NCI-H345 (cell line): ENCODE measurements around the gene LCMT1.
"Not testable (repeated sequence)": the region's sequence is repeated elsewhere in the genome, so short reads cannot be mapped to it uniquely, and the experiment has no call there.

Experiments used
- DNase-seq: peaks from one replicate; lab custom pipeline; 2025; lab: John Stamatoyannopoulos, UW

The LCMT1 gene

DNA sequence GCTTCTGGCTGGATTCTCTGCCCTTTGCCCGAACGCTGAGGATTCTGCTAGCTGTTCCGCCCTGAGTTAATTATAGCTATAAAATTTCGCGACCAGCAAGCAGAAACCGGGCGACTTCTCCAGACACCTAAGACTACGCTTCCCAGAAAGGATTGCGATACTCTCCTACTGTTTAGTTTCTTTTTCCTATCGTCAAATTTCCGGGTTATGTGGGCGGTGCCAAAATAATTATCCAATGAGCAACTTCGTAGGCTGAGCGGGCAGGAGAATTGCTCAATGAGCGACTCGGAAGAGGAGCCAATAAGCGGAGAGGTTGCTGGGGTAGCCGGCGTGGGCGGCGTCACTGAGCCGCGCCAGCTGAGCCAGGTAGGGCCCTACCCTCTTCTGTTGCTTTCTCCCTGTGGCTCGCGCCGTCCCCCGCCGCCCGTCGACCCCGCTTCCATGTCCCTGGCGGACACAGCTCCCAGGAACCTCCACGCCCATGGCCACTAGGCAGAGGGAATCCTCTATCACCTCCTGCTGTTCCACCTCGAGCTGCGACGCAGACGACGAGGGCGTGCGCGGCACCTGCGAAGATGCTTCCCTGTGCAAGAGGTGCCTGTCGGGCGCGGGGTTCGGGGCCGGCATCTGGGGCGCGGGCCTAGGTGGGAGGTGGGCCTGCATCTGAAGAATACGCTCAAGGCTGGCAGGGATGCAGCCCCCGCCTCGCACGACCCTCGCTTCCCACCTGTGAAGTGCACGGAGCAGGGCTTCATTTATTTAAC is at the start of gene LCMT1:
LCMT1 (plus strand) TSS at position 340 of the 764 bp plus-strand sequence; CDS start at position 482, 142 bp downstream.
- peak; percentile 99 for DNase-seq

DNA sequence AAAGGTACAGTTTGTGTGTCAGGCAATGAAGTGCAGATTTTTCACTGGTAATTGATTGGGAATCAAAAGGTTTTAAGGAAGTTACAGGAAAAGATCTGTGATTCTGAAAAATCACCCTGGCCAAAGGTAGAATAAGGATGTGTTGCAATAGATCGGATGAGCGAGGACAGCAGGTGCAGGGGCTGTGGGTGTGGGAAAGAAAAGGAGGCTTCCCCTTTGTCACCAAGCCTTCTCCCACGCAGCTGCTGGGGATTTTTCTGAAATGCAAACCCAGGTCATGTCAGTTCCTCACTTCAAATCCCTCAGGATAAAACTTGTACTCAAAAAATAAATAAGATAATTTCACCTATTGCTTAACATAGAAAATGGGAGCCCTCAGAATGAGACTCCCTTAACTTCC is 48.4 kb upstream of the LCMT1 start:
- DNase-seq, result no peak

DNA sequence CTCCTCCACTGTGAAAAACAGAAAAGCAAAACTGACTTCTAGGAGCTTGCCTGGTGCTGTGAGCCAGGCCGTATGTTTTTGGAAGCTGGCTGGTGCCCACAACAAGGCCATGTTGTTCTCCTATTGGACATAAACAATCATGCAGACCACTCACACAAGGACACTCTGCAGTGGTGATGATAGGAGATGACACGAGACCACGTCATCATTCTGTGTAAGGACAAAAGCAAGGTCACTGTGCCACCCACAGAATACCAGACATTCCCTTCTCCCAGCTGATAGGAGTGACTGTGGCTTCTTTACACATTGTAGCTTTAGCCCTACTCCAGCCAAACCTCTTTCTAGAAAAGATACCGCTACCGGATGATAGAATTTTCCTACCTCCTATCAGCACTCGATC is 47.7 kb upstream of the LCMT1 start:
- DNase-seq, result no peak

DNA sequence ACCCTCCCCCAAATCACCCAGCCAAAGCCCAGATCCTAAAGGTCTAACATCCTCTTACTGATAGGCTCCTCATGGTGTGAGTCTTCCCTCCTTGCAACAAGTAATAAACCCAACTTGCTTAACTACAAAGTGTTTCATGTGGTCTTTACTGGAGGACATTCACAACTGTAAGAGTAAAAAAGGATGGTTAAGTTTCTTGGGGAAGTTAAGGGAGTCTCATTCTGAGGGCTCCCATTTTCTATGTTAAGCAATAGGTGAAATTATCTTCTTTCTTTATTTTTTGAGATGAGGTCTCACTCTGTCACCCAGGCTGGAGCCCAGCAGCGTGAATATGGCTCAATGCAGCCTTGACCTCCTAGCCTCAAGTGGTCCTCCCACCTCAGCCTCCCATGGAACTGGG is 47.3 kb upstream of the LCMT1 start:
- not testable (repeated sequence) for DNase-seq

DNA sequence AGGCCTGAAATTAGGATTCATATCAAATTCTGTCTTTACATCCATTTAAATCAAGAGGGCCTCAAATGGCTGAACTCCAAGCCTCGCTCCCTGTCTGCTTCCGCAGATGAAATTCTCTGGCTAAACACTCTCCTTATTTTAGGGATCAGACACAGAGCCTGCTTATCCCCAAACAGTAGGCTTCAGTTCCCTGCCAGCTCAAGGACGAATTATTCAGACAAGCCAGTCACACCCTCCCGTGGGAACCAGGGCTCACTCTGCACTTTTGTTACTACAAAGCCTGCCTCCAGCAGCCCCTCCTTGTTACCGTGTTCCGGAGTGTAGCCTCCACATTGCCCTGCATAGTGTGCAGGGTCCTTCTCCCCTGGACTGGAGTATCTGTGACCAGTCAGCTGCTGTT is 46.6 kb upstream of the LCMT1 start:
- DNase-seq, result no peak

DNA sequence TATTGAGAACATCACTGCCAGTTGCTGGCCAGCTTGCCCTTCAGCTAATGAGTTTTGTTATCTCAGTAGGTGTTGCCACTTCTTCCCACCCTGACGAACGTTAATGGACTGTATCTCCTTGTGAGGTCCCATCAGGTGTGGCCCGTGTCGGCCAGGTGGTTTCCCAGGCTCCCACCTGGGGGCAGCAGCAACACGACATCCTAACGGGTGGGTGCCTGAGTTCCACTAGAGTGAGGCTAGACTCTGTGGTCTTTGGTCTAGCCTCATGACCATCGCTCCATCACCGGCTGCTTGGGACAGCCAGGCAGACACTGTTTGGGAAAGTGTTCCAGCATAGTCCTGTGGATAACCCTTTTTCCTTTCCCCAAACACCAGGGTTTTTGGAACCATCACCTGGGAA is 45.6 kb upstream of the LCMT1 start:
- no peak for DNase-seq

DNA sequence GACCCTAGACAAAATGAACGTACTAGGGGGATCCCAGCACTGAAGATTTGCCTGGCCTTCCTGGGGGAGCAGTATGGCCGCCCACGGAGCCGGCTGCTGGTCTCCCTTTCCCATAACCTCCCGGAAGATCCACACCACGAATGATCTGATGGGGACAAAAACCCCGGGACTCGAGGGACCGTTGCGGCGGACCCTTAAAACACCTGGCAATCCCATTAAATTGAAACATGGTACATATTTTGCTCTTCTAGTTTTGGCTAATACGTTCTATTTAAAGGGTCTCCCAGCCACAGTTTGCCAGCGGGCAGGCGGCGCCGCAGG is 45.2 kb upstream of the LCMT1 start:
- DNase-seq, result no peak

DNA sequence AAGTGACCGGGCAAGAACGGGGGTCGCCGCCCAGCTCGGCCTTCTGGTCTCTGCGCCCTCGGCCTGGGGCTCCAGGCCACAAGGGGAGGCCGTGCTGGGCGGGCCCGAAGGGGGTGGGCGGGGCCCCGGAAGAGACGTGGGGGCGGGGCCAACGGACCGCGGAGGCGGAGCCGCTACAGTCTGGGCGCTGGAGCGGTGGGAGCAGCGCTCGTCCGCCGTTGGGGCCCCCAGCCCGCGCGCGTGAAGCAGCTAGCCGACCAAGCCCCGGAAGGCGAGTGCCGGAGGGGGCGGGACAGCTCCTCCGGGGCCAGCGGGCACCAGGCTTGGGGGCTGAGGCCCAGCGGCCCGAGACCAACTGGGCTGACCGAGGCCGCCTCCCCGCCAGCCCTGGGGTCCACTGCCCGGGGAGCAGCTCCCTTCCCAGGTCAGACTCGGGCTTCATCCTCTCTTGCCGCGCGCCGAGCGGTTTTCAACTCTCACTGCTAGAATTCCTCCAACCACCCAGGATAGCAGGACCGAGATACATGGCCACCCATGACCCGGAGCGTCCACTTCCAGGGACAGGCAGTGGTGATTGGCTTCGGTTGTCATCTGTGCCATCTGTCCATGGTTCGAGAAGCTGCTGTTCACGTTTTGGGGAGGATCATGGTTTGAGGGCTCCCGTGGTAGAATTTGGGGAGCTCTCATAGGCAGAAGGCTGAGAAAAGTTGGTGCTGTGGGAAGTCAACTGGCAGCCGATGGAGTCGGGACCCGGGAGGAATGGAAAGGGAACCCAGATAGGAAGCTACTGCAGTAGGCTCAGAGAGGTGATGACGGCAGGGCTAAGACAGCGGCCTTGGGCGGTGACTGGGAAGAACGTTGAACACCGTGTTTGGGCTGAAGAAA is 44.6 kb upstream of the LCMT1 start:
- DNase-seq, result peak; percentile 82

DNA sequence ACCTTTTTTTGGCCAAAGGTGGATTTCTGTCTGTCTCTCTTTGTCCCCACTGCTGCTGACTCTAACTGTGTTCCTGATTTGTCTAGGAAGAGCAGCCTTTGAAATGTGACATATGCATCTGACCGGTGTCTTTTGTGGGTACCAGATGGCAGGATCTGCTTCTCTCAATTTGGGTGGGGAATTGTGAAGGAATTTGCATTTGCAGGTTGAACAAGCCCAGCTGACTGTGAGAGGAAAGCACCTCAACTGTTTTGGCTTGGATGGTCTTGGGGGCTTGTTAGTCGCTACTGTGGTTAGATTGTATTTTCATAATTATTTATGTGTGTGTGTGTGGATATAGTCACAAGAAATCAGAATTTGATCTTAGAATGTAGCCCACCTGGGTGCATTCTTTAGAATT is 37.7 kb upstream of the LCMT1 start:
- no peak for DNase-seq

DNA sequence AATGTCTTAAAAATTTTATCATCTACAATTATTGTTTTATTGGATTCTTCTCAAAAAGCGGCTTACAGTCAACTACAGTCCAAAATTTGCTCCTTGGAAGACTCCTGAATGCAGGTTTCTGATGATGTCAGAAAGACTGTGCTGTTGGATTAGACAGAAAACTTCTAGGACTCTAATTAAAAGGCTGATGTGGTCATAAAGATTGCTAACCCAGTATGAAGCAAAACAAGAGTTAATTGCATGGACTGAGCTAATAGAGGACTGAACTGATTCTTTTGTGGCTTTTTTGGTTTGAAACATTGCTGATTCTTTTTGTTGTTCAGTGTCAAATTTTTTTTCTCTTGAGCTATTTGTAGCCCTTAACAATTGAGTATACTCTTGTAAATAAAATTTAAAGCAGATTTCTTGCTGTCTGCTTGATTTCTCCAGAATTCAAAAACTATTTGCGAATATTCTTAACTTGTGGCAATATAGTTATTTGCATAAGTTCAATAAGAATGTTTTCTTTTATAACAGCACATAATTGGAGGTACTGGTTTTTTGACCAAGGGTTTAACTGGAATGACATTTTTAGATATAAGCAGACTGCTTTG is 33.1 kb upstream of the LCMT1 start:
- DNase-seq, result no peak

DNA sequence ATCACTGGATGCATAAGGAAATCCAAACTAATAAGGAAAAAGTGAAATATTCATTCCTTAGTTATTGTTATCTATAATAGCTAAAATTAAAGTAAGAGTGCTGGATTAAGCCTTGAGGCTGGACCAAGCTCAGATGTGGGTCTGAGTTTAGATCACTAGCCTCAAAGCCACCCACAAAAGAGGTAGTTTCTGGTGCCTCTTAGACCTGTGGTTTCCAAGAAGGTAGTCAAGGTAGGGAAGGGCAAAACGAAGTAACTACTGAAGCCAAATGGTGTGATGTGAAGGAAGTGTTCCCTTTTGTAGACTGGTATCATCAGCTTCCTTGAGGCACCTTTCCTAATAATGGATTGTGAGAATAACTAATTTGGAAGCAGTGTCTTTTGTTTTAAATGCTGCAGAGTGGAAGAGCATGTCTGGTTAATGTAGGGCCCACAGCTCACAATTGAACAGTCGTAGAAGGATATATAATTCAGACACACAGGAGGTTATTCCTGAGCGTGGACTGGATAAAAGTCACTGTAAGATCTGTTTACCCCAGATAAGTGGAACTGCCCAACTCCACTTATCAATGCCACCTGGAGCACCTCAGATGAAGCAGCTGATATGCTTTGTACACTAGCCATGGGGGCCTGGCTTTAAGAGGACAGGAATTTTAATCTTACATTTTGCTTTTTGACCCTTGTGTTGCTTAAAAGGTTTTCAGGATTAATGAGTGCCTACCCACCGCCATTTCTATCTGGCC is 31.7 kb upstream of the LCMT1 start:
- no peak for DNase-seq

DNA sequence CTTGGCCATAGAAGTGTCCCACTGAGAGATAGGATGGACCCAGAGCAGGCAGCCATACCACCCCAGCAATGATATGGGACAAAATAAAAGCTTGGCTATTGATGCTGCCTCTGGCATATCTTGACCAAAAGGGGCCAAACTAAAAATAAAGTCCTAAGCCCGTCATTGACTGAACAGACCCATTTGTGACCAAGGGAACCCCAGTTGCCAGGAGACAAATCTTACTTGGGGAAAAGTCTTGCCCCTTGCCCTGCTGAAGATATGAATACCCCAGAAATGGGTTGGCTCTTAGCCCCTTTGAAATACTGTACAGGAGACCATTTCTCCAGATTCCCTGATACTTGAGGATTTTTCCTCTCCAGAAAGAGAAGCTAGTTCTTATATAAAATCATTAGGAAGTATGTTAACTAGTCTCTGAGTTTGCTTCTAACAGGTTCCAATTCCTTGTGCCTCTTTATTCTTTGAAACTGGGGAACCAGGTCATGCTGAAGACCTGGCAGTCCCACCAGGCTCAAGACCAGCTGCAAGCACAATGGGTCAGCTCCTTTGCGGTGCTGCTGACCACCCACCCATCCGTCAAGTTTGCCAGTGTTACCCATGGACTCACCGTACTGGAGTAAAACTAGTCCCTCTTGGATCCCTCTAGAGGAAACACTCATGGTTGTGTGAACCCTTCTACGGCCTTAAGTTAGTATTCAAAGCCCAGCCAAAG is 31.0 kb upstream of the LCMT1 start:
- DNase-seq, result no peak

DNA sequence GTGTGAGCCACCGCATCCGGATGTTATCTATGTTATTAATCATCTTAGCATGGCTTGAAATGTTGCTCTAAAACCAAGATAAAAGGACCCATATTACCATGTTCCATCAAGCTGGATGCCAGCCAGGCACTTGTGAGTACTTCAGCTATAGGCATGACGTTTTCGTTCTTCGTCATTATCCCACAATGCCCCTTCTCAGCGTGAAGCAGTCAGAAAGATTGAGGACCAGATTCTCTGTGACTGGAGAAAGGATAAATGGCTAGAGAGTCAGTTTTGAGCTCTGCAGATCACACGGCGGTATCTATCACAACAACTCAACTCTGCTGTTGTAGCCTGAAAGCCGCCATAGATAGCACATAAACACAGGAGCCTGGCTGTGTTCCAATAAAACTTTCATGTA is 29.8 kb upstream of the LCMT1 start:
- no peak for DNase-seq

DNA sequence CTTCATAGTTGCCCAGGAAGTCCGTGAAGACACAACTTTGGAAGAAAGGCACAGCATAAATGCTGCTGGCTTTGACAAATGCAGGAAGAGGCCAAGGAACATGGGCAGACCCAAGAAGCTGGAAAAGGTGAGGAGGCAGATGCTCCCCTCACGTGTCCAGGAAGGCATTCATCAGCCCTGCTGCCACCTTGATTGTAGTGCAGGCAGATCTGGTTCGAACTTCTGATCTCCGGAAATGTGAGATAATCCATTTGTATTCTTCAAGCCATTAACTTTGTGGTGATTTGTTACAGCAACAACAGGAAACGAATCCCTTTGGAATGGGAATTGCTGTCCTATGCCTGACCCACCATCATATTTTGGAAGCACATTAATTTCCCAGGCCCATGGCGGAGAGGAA is 28.5 kb upstream of the LCMT1 start:
- DNase-seq, result no peak

DNA sequence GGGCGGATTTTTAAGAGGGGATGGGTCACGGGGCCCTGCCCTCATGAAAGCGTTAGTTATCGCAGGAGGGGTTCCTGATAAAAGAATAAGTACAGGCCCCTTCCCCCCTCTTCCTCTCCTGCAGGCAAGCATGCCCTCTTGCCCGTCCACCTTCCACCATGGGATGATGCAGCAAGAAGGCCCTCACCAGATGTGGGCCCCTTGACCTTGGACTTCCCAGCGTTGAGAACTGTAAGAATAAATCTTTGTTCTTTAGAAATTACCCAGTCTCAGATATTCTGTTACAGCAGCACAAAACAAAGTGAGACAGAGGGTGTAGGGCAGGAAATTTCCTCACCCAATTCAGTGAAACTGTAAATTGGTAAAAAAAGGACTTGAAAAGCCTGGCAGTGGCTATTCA is 27.8 kb upstream of the LCMT1 start:
- DNase-seq, result no peak

DNA sequence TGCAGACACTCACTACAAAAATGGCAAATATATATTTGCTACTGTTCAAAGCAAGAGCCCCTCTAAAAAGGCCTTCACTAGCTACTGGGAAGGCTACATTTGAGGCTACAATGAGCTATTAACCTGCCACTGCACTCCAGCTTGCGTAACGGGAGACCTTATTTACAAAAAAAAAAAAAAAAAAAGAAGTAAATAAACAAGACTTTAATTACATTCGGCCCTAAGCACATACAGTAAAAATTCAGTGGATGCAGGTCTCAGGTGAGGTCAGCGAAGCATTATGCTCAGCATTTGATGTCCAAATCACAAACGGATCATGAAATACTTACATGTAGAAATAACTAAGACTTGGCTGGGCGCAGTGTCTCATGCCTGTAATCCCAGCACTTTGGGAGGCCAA is 26.7 kb upstream of the LCMT1 start:
- no peak for DNase-seq

DNA sequence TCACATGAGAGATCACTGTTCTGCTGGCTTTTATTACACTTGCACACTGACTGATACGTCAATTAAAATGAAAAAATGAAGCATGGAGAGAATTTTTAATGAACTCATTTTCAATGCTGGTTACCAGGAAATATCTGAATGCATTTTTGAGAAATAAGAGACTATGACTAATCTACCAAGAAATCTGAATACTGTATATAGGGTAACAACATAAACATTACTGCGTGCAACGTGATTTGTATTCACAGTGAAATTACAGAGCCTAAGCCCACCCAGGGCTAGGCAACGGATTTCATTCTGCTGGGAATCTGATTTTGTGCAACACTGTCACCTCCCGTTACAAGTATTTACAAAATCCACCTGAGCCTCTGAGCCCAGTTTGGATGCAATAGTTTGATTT is 23.8 kb upstream of the LCMT1 start:
- DNase-seq, result no peak

DNA sequence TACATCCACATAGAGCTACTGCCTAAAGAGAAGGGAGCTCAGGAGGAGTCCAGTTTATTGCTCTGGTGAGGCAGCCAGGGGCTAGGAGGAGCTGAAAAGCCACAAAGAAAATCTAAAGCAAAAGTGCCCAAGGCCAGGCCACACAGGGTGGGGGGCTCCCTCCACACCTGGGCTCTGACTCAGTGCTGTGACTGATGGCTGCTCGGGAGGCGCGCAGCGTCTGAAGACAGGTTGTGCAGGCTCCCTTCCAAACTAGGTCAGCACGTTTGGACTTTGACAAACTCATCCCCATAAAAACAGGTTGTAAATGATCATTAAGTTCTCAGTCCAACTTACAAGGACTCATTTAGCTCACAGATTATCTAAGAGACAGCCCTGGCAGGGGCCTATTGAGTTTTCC is 22.2 kb upstream of the LCMT1 start:
- no peak for DNase-seq

DNA sequence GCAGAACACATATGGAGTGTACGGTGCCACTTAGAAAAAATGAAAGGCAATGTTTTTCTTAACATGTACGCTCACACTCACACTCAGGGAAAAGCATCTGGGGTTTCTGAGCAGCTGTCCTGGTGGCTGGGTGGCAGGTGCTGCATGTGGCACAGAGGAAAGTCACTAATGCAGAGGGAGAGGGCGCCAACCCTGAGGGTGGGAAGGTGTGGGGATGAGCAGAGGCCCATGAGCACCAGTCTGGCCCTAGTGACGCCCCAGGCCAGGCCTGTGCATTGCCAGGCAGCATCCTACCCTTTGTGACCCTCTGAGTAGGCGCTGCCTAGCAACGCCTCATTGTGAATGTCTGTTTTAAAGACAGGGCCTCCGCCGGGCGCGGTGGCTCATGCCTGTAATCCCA is 19.1 kb upstream of the LCMT1 start:
- DNase-seq, result no peak

DNA sequence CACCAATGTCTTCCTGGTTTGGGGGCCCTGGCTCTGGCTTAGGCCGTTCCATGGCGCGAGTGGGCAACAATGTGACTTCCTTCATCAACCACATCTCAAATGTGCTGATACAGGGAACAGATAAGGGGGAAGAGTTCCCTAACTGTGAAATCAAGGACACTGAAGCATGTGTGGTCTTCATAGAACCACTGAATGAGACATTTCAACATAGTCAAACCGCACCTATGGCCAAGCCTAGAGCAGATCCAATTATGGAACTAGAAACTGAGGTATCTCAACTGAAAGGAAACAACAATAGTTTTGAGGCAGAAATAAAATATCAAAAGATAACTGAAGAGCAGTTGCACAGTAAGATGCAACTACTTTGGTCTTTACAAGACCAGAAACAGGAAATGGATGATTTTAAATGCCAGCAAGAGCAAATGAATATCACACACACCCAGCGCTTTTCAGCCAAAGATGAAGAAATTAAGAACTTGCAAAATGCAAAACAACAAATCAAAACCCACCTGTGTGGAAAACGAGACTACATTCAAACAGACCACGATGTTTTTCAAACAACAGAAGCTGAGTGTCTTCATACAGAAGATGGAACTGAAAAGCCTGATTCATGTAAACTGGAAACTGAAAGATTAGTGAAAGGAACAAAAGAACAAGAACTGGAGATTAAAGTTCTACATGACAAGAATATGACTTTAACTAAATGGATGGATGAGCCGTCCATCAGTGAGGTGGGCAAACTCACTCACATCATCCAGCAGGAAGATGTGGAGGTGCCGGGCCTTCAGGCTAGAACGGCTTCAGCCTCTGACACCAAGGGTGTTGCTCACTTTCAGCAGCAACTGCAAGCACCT is 18.1 kb upstream of the LCMT1 start:
- DNase-seq, result no peak

DNA sequence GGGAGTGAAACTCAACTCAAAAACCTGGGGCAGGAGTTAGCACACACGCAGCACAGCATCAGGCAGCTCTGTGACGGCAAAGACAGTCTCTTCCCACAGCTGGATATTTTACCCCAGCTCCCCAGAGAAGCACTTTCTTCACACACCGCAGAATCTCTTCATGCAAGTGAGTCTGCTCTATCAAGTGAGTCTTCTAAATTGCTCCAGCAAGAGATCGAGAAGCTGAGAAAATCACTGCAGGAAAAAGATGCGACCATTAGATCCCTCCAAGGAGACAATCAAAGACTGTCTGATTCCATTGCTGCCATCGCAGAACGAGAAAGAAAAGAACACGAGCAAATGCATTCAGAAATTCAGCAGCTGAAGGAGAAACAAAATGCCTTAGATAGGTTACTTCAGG is 16.9 kb upstream of the LCMT1 start:
- DNase-seq, result no peak
